Activated CD4-positive, alpha-beta T cell treated with anti-CD3 and anti-CD28 coated beads, Interleukin-2, amount 50 U/mL, for 16 hours (primary cell): ENCODE results near the gene TNS3.

ENCODE experiments used
- DNase-seq: peaks from one replicate; pipeline ENCODE4 v3.0.0-alpha.2; 2020

The TNS3 gene

DNA sequence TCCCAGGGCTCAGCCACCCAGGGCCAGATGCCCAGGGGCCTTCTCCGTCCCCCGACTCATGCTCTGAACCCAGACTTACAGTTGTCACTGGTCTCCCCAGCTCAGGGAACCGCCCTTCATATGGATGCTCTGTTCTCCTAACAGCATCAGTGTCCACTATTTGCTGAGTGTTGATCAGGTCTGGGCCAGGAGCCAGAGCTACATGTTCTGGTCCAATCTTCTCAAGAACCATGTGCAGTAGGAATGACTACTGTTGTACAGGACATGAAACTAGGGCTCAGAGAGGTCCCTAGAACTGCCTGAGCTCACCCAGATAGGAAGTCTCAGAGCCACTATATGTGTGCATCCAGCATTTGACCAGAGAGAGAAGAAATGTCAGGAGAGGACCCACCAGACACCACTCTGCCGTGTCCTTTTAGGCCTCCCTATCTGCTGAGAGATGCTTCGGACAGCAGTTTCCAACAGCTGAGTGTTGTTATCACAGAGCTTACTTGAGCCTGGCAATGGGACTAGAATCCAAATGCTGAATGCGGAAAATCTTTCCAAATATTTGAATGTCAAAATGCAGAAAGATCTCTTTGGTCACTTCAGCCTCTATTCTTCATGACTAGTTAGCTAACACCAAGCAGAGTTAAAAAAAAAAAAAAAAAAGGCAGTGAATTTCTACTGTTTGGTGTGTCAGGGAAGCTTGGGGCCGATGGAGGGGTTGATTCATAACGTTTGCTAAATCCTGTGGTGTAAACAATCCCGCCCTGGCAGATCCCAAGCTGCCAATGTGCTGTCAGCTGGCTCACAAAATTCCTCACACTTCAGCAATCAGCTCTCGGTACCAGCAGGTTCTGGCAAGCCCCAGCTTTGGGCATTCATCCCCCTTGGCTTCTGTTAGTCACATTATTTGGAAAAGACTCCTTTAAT lies 246.1 kb downstream of the TNS3 start:
- no peak for DNase-seq

DNA sequence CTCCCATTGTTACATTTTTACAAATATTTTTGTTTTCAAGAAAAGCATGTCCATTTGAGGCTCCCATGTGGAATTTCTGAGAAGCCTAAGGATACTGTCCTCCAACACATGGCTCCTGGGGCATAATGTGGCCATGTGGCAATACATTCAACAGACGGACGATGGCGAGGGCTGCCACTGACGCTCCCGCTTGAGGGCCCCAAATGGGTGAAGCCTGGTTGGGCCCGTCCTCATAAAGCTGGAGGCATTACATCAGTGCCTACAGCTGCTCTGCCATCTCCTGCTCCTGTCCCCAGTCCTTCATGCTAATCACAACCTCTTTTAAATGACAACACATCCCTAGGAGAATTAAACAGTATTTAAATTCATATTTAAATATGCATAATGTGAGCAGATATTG lies 246.8 kb downstream of the TNS3 start:
- DNase-seq: no peak

DNA sequence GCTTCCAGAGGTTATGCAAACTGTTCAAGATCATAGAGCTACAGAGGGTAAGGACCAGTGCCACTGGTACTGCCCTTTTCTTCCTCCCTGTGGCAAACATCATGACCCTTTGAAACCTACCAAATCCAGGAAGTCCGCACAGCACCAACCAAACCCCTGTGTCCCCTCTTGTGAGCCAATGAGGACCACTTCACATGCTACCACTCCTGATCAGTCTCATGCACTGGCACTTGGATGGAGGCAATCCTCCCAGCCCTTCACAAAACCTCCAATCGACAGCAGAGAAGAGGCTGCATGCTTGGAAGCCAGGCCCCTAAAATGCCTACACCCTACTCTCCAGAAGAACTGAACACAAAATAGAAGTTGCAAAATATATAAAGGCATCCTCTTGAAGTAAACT lies 248.0 kb downstream of the TNS3 start:
- no peak for DNase-seq

DNA sequence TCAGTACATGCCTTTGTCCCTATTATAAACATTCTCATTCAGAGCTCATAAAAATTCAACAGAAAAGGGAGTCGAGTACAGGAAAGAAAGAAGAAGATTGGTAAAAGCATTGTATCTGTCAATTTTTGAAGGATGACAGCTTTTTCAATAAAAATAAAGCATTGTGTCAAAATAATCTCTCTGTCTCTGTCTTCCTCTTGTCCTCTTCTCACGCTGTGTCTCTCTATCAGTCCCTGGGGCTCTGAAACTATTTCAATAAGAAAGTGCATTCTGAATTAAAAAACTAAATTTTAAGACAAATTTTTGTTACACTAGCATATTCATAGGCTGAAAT lies 248.4 kb downstream of the TNS3 start:
- no peak for DNase-seq

DNA sequence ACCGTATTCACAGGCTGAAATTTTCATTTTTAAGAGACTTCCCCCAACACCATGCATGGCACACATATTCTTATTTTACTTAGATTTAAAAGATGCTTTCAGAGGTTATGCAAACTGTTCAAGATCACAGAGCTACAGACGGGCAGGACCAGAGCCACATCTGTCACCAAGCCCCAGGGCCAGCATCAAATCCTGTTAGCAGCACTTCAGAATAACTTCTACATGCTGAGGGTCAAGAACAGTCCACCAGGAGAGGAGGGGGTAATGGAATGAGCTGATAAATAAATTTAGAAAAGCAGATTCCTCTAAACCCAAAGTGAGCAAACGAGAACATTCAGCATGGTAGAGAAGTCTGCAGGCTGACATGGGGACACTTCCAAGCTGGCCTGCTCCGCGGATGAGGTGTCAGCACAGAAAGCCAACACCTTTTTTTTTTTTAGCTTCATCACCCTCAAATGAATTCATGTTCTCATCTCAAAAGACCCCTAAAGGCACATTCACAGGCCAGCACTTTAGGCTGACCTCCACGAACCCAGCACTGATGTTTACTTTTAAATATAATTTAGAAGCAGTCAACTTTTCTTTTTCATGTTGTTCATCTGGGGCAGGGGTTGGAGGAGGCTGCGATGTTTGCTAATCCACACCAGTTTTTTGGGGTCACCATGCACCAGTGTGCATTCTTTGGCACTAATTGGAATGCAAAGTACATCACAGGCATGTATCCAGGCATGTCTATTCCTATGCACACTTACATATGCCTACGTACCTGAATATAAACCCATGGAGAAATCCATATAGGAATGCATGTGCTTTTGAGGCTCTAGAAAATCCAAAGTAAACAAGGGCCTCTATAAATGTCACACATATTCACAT lies 249.0 kb downstream of the TNS3 start:
- no peak for DNase-seq

DNA sequence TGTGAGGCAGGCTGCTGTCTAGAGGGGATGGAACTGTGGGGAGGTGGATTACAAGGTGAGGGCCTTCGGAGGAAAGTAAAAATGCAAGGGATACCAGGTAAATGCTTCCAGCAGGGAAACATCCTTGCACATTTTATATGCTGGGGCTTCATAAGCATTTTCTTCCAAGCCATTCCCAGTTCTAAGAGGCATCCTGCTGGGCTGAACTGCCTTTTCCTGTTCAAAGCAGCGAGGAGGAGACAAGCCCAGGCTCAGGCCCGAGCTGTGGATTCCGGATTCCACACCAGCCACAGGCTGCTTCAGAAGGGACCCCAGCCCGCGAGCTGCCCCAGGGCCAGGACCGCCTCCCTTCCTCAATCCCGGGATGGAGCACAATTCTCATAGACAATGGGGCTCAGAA lies 249.7 kb downstream of the TNS3 start:
- DNase-seq: no peak

DNA sequence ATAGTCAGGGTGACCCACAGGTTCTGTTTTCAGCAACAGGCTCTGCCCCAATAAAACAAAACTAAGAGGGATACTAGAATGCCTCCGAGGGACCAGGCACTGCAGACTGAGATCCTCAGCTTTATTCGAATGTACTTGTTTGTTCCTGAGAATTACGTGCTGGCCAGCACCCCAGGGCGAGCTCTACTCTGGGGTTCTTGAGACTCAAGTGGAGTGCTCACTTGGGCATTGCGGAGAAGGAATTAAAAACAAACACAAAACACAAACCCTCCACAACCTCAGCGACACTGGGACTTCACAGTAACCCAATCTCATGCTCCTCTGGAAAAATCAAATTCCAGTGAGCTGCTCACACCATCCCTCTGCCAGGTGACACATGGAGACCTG lies 250.7 kb downstream of the TNS3 start:
- no peak for DNase-seq

DNA sequence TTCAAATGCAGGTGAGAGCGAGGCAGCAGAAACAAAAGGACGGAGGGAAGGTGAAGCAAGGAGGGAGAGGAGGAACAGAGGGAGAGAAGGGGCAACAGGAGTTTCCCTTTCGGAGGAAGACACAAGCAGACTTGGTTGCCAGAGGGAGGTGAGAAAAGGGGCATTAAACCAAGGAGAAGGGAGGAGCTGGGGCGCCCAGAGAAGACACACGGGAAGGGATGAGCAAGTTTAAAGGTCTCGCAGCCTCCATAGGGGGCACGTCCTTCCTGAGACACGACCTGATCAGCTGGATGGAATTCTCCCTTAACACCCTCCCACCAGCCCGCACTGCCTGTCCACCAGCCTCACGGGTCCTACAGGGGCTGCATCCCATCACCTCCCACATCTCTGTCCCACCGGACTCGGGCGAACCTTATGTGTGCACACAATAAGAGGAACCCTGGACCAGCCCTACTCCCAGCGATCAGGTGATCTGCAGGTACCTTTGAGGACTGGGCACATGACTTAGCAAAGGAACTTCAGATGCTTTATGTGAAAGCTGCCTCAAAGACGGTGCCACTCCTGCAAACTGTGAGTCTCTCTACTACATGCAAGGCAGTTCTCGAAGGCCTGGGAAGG lies 251.2 kb downstream of the TNS3 start:
- DNase-seq: no peak

DNA sequence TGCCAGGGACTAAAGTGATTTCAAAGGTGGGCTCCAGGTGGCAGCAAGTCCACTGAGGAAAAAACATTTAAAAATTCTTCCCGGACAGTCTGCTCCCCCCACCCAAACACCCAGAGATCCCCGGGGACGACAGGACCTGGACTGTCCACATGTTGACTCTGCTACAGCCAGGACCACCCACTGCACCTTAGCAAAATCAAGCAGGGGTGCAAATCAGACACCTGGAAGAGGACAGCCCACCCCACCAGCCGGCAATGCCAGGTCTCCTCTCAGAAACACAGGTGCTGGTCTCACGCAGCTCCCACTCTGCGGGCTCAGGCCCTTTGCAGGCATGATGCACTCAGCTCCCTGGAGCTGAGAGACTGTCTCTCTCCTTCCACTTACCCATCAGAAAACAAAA lies 251.9 kb downstream of the TNS3 start:
- DNase-seq: no peak

DNA sequence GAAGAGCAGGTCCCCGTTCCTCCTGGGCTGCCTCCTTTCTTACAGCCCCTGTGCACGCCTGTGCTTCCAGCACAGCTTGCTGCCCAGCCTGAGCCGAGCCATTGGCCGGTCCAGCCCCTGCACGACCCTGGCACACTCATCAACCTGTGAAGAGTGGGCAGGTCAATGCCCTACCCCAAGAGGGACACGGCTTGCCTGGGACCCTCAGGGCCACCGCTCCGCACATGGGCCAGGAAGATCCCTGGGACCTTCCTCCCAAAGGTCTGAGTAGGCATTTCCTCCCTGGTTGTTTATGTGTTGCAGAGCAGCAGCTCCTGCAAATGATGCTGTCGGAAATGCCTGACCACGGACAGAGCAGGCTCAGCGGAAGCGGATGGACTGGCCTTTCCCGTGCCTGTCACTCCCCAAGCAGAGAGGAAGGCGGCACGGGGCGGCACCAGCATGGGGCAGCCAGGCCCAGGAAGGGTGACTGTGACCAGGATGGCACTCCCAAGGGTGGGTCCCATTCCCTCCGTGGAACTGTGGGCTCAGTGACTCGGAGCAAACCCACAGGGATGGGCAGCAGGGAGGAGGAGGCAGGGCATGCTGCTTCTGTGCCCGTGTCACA lies 252.5 kb downstream of the TNS3 start:
- DNase-seq: no peak

DNA sequence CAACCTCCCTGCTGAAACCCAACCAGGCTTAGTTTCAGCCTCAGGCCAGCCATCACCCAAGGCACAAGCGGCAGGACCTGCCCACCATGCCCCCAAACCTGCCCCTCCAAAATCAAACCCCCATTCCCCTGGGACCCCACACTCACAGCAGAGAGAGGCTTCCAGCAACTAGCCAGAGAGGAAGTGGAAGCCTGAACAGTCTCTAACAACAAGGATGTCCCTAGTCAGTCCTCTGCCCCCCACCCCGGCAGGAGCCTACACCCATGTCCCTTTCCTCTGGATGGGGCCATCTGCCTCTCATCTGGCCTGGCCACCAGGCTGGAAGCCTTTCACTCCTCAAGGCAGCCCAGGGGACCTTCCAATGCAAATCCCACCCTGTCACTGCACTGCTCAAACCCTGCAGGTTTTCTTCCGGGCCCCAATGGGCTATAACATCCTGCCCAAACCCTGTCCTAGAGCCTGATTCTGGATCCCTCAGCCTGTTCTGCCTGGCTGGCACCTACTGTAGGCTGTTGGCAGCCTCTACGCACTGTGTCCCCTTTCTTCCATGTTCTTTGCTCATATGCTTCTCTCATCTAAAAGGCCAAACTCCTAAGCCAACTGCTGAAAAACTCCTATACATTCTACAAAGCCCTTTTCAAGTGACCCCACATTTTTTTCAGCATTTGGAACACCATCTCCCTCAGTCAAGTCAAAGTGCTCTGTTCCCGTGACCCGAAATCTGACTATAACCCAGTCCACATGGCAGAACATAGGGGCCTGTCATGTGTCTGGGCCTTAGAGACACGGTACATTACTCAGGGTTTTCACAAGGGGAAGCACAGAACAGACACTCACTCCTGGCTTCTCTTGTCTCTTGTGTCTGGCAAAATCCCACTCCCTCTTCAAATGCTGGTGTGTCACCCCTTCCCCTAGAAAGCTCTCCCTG lies 253.3 kb downstream of the TNS3 start:
- DNase-seq: no peak

DNA sequence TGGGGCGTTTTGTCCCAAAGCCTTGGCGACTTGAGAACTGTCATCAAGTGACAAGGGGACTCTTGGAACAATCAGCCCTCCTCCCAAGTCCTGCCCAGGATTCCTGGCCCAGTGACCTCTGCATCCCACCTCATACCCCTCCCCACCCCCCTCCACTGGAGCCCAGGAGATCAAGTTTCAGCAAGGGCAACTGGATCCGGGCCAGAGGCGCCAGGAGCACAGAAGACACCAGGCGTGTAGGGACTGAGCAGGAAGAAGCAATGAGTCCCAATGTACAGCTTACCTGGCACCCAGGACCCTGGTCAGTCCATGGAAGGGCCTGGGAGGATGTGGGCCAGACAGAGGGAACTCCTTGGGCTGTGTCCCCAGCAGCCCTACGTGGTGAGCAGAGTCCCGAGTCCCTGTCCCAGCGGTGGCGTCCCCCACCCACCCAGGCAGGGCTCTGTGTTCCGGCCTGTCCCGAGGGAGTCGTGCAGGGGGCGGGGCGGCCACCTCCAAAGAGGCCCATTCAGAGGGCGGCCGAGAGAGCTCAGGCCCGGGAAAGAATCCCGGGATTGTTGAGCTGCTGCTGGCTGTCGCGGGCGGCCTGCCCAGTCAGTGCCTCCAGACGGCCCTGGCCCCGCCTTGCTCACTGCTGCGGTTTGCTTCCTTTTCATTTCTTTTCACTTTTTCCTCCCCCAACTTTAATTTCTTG lies 254.1 kb downstream of the TNS3 start:
- no peak for DNase-seq

DNA sequence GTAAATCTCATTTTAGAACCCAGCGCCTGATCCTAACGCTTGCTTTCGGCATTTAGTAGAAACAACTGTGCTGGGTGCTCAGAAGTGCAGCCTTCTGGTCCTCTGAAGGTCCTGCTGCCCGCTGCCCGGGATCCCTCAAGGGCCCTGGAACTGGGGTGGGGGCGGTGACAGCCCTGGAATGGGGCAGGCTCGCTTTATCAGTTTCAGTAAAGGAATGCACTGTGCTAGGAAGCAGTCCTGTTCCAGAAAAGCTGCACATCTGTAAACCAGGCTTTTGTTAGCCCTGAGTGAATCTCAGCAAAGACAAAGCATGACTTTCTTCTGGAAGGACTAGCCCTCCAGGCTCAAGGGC lies 254.6 kb downstream of the TNS3 start:
- DNase-seq: no peak

DNA sequence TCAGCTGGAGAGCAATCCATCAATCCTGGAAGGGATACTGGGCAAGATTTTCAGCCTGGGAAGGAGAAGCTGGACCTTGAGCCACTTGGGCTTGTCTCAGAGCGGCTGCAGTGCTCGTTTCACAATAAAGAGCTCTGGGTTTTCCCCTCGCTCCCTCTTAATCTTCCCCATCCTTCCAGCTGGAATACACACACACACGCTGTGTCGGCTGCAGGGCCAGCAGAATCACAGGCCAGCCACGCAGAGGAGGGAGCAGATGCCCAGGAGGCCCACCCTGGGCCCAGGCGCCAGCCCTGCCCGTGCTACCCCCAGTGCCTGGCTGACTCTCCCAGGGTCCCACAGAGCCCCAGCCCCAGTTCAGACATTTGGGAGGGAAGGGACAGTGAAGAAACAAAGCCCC lies 255.1 kb downstream of the TNS3 start:
- DNase-seq: no peak

DNA sequence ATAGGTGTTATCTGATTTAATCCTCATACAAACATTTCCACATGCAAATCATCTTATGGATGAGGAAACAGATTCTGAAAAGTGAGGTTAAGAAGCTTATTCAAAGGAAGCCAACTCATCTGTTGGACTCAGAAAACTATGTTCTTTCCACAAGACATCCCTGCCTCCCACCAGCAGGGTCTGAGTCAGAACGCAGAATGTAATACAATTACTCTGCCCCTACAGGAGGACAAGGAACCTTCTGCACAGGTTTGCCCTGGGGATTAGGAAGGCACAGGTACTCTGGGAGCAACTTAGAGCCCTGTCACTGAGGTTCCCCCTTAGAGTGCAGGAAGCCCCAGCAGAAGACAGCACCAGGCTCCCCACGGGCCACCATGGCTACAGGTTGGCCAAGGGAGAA lies 255.7 kb downstream of the TNS3 start:
- no peak for DNase-seq

DNA sequence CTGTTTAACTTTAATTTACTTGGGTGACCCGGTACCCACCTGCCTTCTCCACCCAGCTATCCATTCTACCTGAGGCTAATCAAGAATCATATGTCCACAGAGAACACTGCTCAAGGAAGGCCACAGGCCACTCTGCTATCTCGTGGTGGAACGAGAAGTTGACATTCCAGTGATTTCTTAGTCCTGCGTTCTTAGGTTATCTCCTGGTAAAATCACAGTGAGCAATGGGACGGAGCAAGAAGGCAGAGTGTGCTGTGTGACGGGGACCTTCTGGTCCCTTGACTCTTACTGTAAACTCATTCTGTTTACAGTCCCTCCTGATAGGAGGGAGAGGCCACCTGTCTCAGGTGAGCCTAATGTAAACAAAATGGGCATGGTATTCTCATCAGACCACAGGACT lies 256.6 kb downstream of the TNS3 start:
- DNase-seq: no peak

DNA sequence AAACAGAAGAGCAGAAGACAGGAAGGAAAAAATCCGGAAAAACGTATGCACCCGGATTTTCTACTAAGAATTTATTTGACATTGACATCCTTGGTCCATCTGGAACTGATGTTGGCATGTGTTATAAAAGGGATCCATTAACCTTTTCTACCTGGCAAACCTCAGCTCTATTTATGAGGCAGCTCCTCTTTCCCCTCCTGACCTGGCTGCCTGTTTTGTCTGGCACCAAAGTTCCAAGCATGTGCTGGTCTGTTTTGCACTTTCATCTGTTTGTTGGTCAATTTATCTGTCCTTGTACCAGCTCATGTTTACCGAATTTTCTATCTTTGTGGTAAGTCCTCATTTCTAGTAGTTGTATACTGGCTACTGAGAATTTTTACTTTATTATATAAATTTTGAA lies 258.0 kb downstream of the TNS3 start:
- no peak for DNase-seq

DNA sequence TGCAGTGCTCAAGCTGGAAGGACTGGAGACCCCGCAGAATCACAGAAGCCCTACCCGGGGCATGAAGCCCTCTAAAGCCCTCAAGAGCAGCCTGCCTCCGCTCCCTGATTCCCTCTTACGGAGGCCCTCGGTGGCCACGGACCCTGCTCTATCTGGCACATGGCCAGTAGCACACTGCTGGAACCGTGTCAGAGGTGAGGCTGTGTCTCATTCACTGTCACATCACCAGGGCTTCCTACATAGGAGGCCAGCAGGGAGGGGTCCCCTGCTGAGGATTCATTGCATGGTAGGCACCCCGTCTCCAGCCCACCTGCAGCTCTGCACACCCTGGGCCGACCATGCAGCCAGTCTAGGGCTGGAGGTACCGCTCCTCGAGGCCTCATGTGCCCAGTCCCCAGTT lies 259.2 kb downstream of the TNS3 start:
- DNase-seq: no peak

DNA sequence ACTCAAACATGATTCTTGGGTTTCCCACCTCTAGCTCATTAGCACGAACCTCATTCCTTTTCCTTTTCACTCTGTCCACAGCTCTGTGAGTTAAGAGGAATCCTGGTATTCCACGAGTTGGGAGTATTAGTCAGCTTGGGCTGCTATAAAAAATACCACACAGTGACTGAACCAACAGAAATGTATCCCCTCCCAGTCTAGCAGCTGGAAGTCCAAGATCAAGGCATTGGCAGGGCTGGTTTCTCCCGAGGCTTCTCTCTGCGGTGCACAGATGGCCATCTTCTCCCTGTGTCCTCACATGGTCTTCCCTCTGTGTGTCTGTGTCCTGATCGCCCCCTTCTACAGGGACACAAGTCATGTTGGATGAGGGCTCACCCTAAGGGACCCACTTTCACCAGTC lies 261.6 kb downstream of the TNS3 start:
- no peak for DNase-seq

DNA sequence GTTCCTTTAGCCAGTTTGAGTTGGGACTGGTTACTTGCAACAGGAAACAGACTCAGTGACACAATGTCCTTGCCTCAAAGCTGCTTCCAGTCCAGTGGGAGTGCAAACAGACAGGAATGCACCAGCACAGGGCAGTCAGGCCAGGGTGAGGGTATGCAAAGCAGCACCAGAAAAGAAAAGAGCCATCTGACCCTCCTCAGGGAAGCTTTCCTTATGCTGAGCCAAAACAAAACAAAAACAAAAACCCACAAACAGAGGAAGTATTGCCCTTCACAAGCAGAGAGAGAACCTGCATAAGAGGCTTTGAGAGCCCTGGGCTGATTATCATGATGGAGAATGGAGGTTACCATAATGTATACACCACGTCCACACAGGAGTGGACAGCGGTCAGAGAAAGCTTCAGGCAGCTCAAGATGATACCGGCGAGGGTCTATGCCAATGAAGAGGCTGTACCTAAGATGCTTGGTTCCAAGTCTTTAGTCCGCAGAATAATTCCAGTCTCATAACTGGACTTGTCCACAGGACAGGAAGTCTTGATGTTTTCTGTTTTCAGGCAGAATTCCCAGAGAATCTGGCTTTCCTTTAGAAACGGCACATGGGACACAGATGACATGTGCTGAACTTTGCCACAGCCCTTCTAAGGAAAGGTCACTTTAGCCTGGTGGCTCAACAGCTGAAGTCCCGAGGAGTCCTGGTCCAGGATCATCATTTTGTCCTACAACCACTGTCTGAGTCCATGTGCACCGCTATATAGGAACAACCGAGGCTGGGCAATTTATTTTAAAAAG lies 263.3 kb downstream of the TNS3 start:
- no peak for DNase-seq

DNA sequence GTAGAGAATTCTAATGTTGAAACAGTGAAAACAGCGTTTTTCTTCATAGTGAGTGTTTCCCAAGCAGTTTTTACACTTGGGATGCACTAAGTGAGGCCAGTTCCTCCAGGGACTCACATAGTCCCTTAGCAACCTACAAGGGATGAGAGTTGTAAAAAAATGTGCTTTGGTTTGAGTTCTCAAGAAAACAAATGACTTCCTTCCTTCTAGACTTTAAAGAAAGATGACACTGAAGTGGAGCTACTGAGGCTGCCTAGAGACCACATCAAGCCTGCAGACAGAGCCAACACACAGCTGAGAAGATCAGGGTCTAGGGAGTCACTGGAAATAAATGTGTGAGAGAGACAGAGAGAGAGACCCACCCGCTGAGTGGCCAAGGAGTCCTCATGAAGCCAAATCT lies 264.4 kb downstream of the TNS3 start:
- DNase-seq: no peak
